Measurements from ENCODE around the gene CHD9. TPM values are rescaled to one million over a fixed set of nuclear protein-coding genes. Genes with fewer than 3 reads are reported as not detected.

CHD9 gene
- total RNA-seq, 4 donors from 2014 or later = 82.2 to 114 (median 91.3) TPM

GRCh38 chr16:53103811-53104210 lies 49.0 kb downstream of the CHD9 start:
- Histone ChIP-seq H3K36me3 (no peaks in the 10 kb centered on the region), H3K27ac (no peak overlapping the region)
- WGBS, 2 donors = 58 to 61% methylated on average over 4 of the region's 4 CpGs

DNA sequence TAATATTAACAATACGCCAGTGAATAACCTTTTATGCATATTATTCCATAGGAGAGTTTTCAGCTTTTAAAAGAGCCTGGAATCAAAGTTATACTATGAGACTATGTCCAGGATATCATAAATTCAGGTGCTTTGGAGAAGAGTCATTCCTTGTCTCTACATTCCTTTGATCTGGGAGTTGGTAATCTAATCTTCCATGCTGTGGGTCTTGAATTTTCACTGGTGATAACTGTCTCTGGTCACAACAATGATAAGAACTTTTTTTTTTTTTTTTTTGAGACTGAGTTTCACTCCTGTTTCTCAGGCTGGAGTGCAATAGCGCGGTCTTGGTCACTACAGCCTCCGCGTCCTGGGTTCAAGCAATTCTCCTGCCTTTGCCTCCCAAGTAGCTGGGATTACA lies 50.8 kb downstream of the CHD9 start:
- no peaks in the 10 kb centered on the region for H3K27me3 ChIP-seq
- no peak overlapping the region for H3K27ac ChIP-seq
- no peak for TF ChIP-seq POLR2A (IDR thresholded peaks at IDR 0.05)
- no peak for TF ChIP-seq EP300 (IDR thresholded peaks at IDR 0.05)
- TF ChIP-seq CTCF (IDR thresholded peaks at IDR 0.05) = no peak
- no peak overlapping the region for H3K4me3 ChIP-seq
- no peaks in the 10 kb centered on the region for H3K36me3 ChIP-seq
- peaks cover 0 to 26% (median 7%) of the 10 kb centered on the region in 4 donors for H3K4me1 ChIP-seq
- WGBS, 2 donors = 96 to 98% methylated on average over 5 of the region's 5 CpGs
- no peaks in the 10 kb centered on the region for H3K9me3 ChIP-seq
- no peak for DNase-seq (ENCODE audit: low spot score in 2 of 2)

More at GRCh38 chr16:53103811-53104210, 49.0 kb downstream of the CHD9 start:
- H3K4me3 ChIP-seq = no peak overlapping the region
- peaks cover 0 to 44% (median 23%) of the 10 kb centered on the region in 4 donors for H3K4me1 ChIP-seq
- no peak for TF ChIP-seq POLR2A (IDR thresholded peaks at IDR 0.05)
- no peak for TF ChIP-seq EP300 (IDR thresholded peaks at IDR 0.05)
- no peak for TF ChIP-seq CTCF (IDR thresholded peaks at IDR 0.05)
- DNase-seq (ENCODE audit: low spot score in 2 of 2) = no peak
- H3K9me3 ChIP-seq = no peaks in the 10 kb centered on the region
- H3K27me3 ChIP-seq = no peaks in the 10 kb centered on the region

DNA sequence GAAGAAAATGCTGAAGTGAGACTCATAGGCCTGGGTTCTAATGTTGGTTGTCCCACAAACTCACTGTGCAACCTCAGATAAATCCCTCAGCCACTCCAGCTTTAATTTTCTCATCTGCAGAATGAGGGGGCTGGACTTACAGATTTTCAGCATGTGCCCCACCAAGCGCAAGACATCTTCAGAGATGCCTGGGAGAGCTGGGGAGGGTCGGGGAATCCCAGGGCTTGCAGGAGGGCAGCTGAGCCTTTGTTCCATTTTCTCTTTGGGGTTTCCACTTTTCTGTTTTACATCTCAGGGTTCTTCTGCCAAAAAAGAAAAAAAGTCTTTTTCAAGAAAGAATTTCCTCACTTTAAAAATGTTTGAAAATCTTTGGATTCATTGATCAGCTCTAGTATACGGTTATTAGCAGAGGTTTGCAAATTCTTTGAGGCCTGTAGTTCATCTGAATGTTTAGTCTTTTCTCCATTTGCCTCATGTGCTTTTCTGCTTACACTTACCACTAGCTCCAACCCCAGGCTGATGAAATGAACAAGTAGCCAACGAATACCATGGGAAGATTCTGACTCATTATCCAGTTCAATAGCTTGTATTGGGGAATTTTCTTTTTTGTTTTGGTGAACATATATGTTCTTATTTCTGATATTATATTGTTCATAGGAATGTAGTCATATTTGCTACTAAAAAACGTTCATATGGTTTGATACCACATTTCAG lies 56.4 kb downstream of the CHD9 start:
- Histone ChIP-seq H3K9me3 (no peaks in the 10 kb centered on the region), H3K36me3 (no peaks in the 10 kb centered on the region), H3K4me1 (peaks cover 0 to 19% (median 0%) of the 10 kb centered on the region in 4 donors), H3K27ac (no peak overlapping the region), H3K27me3 (no peaks in the 10 kb centered on the region), H3K4me3 (no peak overlapping the region)
- TF ChIP-seq EP300 (IDR thresholded peaks at IDR 0.05) (no peak), POLR2A (IDR thresholded peaks at IDR 0.05) (no peak), CTCF (IDR thresholded peaks at IDR 0.05) (no peak)
- 51 to 53% methylated on average over 5 of the region's 5 CpGs for WGBS, 2 donors
- no peak for DNase-seq (ENCODE audit: low spot score in 2 of 2)

DNA sequence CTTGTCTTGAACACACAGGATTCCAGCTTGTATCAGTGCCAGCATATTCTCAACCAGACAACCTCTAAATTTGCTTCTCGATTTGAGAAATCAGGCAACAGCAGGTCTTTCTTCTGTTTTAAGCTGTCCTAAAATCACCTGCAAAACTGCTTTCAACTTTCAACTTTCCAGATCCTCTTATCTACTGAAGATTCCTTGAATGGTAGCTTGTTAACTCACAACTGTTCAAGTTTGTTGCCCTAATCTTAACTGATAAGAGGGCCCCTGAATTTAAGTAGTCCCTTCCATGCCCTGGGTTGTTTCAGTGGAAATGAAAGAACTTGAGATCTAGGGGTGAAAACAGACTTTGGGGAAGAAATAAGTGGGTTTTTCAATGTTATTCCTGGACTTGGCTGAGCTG lies 57.2 kb downstream of the CHD9 start:
- WGBS, 2 donors = 44 to 51% methylated on average over 1 of the region's 1 CpG

More for the DNA sequence above, 57.2 kb downstream of the CHD9 start:
- Histone ChIP-seq H3K36me3 (no peaks in the 10 kb centered on the region), H3K9me3 (no peaks in the 10 kb centered on the region), H3K27ac (no peak overlapping the region), H3K4me1 (peaks cover 0 to 19% (median 0%) of the 10 kb centered on the region in 4 donors), H3K4me3 (no peak overlapping the region), H3K27me3 (no peaks in the 10 kb centered on the region)
- DNase-seq (ENCODE audit: low spot score in 2 of 2) = no peak
- TF ChIP-seq POLR2A (IDR thresholded peaks at IDR 0.05) (no peak), CTCF (IDR thresholded peaks at IDR 0.05) (no peak), EP300 (IDR thresholded peaks at IDR 0.05) (no peak)
